HepG2 (cell line): ENCODE data around the gene FGGY. TPM values are rescaled to one million over a fixed set of nuclear protein-coding genes. Genes with fewer than 3 reads are reported as not detected.

Source experiments
- ATAC-seq: fragments of 200-7000 bp; cut with Tn5 transposase; 3 replicates; pipeline ENCODE4 v1.9.1; 2020; ENCODE audit warnings: mild to moderate bottlenecking, moderate library complexity
- BruUV-seq: library from RNA; stranded (reverse); fragments of 400-500 nt; replicated peaks from 2 replicates; lab custom pipeline; 2021; lab: Mats Ljungman, UMichigan
- CTCF ChIA-PET: fragments of 300-600 bp; formaldehyde crosslinking; extraction: SDS; loops from one replicate; lab custom pipeline; 2021; ENCODE audit warnings: low total read pairs, inconsistent platforms, low intra/inter-chr PET ratio; lab: Yijun Ruan, JAX
- POLR2A ChIA-PET: fragments of 350-600 bp; sonication (Branson Sonifier 250); formaldehyde crosslinking; loops from one replicate; lab custom pipeline; 2020; ENCODE audit warnings: antibody characterized with exemption, inconsistent platforms; lab: Yijun Ruan, JAX
- DNase-seq: peaks from one replicate; pipeline ENCODE4 v3.0.0-alpha.2; 2015; ENCODE audit warnings: low spot score
- FAIRE-seq: peaks from 3 replicates; lab custom pipeline; 2011; peaks lifted over from hg19 to GRCh38; lab: Jason Lieb, UNC
- H2AFZ ChIP-seq: one replicate; pipeline ENCODE4 v1.6.1; 2011; ENCODE audit warnings: low read length, inconsistent platforms
- H3K27ac ChIP-seq: fragments of 300-600 bp; 3 replicates; pipeline ENCODE4 v1.8.0; 2011; ENCODE audit warnings: mixed run types, mild to moderate bottlenecking, mixed read lengths, low read length, inconsistent platforms; ENCODE audit not compliant: insufficient read depth; ENCODE audit errors: extremely low read length
- H3K27me3 ChIP-seq, 2 experiments: fragments of 200-600 bp in 1 of 2; 2 replicates in 1 of 2; 3 replicates in 1 of 2; pipeline versions ENCODE4 v1.6.0 to v1.8.0; 2011; ENCODE audit warnings: low read length in 2 of 2, mild to moderate bottlenecking in 2 of 2, moderate library complexity in 2 of 2, inconsistent platforms in 1 of 2; ENCODE audit not compliant: insufficient read depth in 2 of 2, control insufficient read depth in 1 of 2
- H3K36me3 ChIP-seq, 2 experiments: fragments of 200-600 bp in 1 of 2; replicated peaks in 1 of 2; 2 replicates in 1 of 2; 3 replicates in 1 of 2; pipeline versions ENCODE4 v1.5.1 to v1.8.0; 2011; ENCODE audit warnings: low read length in 2 of 2, inconsistent platforms in 1 of 2; ENCODE audit not compliant: insufficient read depth in 2 of 2, control insufficient read depth in 1 of 2
- H3K4me1 ChIP-seq: 2 replicates; pipeline ENCODE4 v1.5.1; 2012; ENCODE audit warnings: low read length, inconsistent platforms; ENCODE audit not compliant: insufficient read depth
- H3K4me2 ChIP-seq: 2 replicates; pipeline ENCODE4 v1.6.0; 2011; ENCODE audit warnings: low read depth, low read length, inconsistent platforms
- H3K4me3 ChIP-seq, 3 experiments: fragments of 200-600 bp in 1 of 3; sonication (generic), shearing (Covaris generic) in 1 of 3; replicated peaks in 1 of 3; 2 replicates each; pipeline ENCODE4 v1.5.1; 2011 to 2016; ENCODE audit warnings: low read length in 3 of 3, inconsistent platforms in 2 of 3, low read depth in 2 of 3, mild to moderate bottlenecking in 2 of 3, control low read depth in 1 of 3, mixed read lengths in 1 of 3; ENCODE audit not compliant: insufficient read depth in 1 of 3
- H3K79me2 ChIP-seq: one replicate; pipeline ENCODE4 v1.6.1; 2011; ENCODE audit warnings: low read length, inconsistent platforms; ENCODE audit not compliant: insufficient read depth
- H3K9ac ChIP-seq: 2 replicates; pipeline ENCODE4 v1.6.0; 2011; ENCODE audit warnings: mild to moderate bottlenecking, low read depth, low read length, inconsistent platforms; ENCODE audit not compliant: insufficient read depth
- H3K9me3 ChIP-seq: 2 replicates; pipeline ENCODE4 v1.5.1; 2012; ENCODE audit warnings: mild to moderate bottlenecking, low read length
- H4K20me1 ChIP-seq: 2 replicates; pipeline ENCODE4 v1.6.0; 2011; ENCODE audit warnings: inconsistent platforms, mild to moderate bottlenecking, low read length, moderate library complexity; ENCODE audit not compliant: insufficient read depth
- HES4 ChIP-seq: sonication (generic); formaldehyde crosslinking; IDR thresholded peaks from 2 replicates; pipeline ENCODE4 v1.9.0; 2021; ENCODE audit warnings: mild to moderate bottlenecking, missing genetic modification reagents, borderline replicate concordance
- NFYB ChIP-seq: sonication (generic); formaldehyde crosslinking; IDR thresholded peaks from 2 replicates; pipeline ENCODE4 v1.4.0; 2020; ENCODE audit warnings: missing genetic modification reagents
- SOX13 ChIP-seq, 3 experiments: fragments of 450-650 bp in 1 of 3; sonication (generic) in 1 of 3; formaldehyde crosslinking in 1 of 3; IDR thresholded peaks in 2 of 3; conservative IDR thresholded peaks in 1 of 3; 2 replicates each; pipeline versions ENCODE4 v1.5.0 to v1.6.1; 2016 to 2020; ENCODE audit warnings: antibody characterized with exemption in 1 of 3, mild to moderate bottlenecking in 1 of 3, missing compliant biosample characterization in 1 of 3, missing genetic modification reagents in 1 of 3, moderate library complexity in 1 of 3
- ZNF558 ChIP-seq: sonication (generic); formaldehyde crosslinking; IDR thresholded peaks from 2 replicates; pipeline ENCODE4 v1.9.0; 2022; ENCODE audit warnings: mild to moderate bottlenecking, missing genetic modification reagents, borderline replicate concordance
- ZNF564 ChIP-seq: sonication (generic); formaldehyde crosslinking; IDR thresholded peaks from 2 replicates; pipeline ENCODE4 v1.8.1; 2023; ENCODE audit warnings: mild to moderate bottlenecking, missing genetic modification reagents
- ZNF605 ChIP-seq: sonication (generic); formaldehyde crosslinking; IDR thresholded peaks from 2 replicates; pipeline ENCODE4 v1.8.0; 2022; ENCODE audit warnings: mild to moderate bottlenecking, missing genetic modification reagents
- WGBS: methylation state at CpG from one replicate; pipeline ENCODE4 v1.1.6; 2017; ENCODE audit warnings: low lambda C conversion rate; 5-methylcytosine and 5-hydroxymethylcytosine counted together
- in situ Hi-C: cut with HindIII; loops from 2 replicates; pipeline ENCODE4 v1.10.0; 2017; ENCODE audit warnings: low pct_unique_long_range_greater_than_20kb; ENCODE audit not compliant: extremely low pct_ligation_motif_present
- intact Hi-C: fragments of 100-400 bp; cut with micrococcal nuclease; formaldehyde crosslinking; loops from one replicate; pipeline ENCODE4 v1.10.0; 2022; ENCODE audit not compliant: unreplicated experiment
- polyA plus RNA-seq, 8 experiments: library from polyadenylated mRNA; depleted of rRNA in 3 of 8; stranded (reverse) in 7 of 8; unstranded in 1 of 8; fragments of >200 nt; fragmentation: Illumina TruSeq in 4 of 8; extraction: Trizol in 4 of 8; gene quantifications; 2 replicates each; pipeline versions ENCODE4 v1.2.1 to v1.2.3, GENCODE V29; 2011 to 2016; ENCODE audit warnings: low read depth in 4 of 8, missing spikeins in 1 of 8, mixed read lengths in 1 of 8; ENCODE audit not compliant: insufficient read depth in 1 of 8
- total RNA-seq, 5 experiments: library from RNA; depleted of rRNA; stranded (reverse); fragments of >200 nt; fragmentation: Illumina TruSeq; extraction: Trizol; gene quantifications; 2 replicates each; pipeline ENCODE4 v1.2.3, GENCODE V29; 2016; ENCODE audit warnings: low read depth in 1 of 5
- TF ChIP-seq, protein P1 (sequence below): sonication (generic); formaldehyde crosslinking; IDR thresholded peaks from 2 replicates; pipeline ENCODE4 v1.4.0; 2020; ENCODE audit warnings: missing genetic modification reagents
- TF ChIP-seq, protein P2 (sequence below): sonication (generic); formaldehyde crosslinking; IDR thresholded peaks from 2 replicates; pipeline ENCODE4 v1.9.0; 2021; ENCODE audit warnings: mild to moderate bottlenecking, missing genetic modification reagents

The FGGY gene
- total and polyA plus RNA-seq, 2 of the 13 experiments (the other 11 are each of a cell fraction or from before 2014, with no cell fraction given) = 15.7 to 27.5 TPM

GRCh38 chr1:59293849-59294248 is 3.0 kb upstream of the FGGY start:
- no peak overlapping the region for H3K9ac ChIP-seq
- CTCF ChIA-PET = no interaction called here
- FAIRE-seq = no peak
- no TSS peak for BruUV-seq
- DNase-seq = no peak
- no peak overlapping the region for H3K27ac ChIP-seq
- POLR2A ChIA-PET = no interaction called here
- no peak overlapping the region for H3K4me2 ChIP-seq
- no peaks in the 10 kb centered on the region for H3K36me3 ChIP-seq
- 95% methylated on average over 11 of the region's 12 CpGs for WGBS
- H3K79me2 ChIP-seq = no peaks in the 10 kb centered on the region
- in situ Hi-C loops (loop anchor here (10.0 kb wide), 3 partner anchors 261 to 509 kb away; partner anchors contain the start of gene JUN), intact Hi-C loops (loop anchor here (10.0 kb wide), 3 partner anchors 149 to 409 kb away; no protein-coding TSS in a partner anchor)
- H3K27me3 ChIP-seq = no peaks in the 10 kb centered on the region; a peak in 1 of 5 replicates
- H2AFZ ChIP-seq = no peak overlapping the region
- H3K9me3 ChIP-seq = no peaks in the 10 kb centered on the region
- TF ChIP-seq ZNF605 (CRISPR knock-in tag) = no peak
- no peak for TF ChIP-seq NFYB (CRISPR knock-in tag)
- TF ChIP-seq, protein P1, sequence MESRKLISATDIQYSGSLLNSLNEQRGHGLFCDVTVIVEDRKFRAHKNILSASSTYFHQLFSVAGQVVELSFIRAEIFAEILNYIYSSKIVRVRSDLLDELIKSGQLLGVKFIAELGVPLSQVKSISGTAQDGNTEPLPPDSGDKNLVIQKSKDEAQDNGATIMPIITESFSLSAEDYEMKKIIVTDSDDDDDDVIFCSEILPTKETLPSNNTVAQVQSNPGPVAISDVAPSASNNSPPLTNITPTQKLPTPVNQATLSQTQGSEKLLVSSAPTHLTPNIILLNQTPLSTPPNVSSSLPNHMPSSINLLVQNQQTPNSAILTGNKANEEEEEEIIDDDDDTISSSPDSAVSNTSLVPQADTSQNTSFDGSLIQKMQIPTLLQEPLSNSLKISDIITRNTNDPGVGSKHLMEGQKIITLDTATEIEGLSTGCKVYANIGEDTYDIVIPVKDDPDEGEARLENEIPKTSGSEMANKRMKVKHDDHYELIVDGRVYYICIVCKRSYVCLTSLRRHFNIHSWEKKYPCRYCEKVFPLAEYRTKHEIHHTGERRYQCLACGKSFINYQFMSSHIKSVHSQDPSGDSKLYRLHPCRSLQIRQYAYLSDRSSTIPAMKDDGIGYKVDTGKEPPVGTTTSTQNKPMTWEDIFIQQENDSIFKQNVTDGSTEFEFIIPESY (CRISPR knock-in tag) = 0 out of 2 replicates have a peak, but pooled peaks have one; percentile 22
- no peak for TF ChIP-seq ZNF558 (CRISPR knock-in tag)
- TF ChIP-seq HES4 (CRISPR knock-in tag) = no peak
- TF ChIP-seq ZNF564 = no peak
- TF ChIP-seq SOX13 (IDR thresholded peaks at IDR 0.05) = no peak
- TF ChIP-seq SOX13 (CRISPR knock-in tag; conservative IDR thresholded peaks at IDR 0.05 in 1 of 2, IDR thresholded peaks at IDR 0.05 in 1 of 2) = no peak
- TF ChIP-seq, protein P2, sequence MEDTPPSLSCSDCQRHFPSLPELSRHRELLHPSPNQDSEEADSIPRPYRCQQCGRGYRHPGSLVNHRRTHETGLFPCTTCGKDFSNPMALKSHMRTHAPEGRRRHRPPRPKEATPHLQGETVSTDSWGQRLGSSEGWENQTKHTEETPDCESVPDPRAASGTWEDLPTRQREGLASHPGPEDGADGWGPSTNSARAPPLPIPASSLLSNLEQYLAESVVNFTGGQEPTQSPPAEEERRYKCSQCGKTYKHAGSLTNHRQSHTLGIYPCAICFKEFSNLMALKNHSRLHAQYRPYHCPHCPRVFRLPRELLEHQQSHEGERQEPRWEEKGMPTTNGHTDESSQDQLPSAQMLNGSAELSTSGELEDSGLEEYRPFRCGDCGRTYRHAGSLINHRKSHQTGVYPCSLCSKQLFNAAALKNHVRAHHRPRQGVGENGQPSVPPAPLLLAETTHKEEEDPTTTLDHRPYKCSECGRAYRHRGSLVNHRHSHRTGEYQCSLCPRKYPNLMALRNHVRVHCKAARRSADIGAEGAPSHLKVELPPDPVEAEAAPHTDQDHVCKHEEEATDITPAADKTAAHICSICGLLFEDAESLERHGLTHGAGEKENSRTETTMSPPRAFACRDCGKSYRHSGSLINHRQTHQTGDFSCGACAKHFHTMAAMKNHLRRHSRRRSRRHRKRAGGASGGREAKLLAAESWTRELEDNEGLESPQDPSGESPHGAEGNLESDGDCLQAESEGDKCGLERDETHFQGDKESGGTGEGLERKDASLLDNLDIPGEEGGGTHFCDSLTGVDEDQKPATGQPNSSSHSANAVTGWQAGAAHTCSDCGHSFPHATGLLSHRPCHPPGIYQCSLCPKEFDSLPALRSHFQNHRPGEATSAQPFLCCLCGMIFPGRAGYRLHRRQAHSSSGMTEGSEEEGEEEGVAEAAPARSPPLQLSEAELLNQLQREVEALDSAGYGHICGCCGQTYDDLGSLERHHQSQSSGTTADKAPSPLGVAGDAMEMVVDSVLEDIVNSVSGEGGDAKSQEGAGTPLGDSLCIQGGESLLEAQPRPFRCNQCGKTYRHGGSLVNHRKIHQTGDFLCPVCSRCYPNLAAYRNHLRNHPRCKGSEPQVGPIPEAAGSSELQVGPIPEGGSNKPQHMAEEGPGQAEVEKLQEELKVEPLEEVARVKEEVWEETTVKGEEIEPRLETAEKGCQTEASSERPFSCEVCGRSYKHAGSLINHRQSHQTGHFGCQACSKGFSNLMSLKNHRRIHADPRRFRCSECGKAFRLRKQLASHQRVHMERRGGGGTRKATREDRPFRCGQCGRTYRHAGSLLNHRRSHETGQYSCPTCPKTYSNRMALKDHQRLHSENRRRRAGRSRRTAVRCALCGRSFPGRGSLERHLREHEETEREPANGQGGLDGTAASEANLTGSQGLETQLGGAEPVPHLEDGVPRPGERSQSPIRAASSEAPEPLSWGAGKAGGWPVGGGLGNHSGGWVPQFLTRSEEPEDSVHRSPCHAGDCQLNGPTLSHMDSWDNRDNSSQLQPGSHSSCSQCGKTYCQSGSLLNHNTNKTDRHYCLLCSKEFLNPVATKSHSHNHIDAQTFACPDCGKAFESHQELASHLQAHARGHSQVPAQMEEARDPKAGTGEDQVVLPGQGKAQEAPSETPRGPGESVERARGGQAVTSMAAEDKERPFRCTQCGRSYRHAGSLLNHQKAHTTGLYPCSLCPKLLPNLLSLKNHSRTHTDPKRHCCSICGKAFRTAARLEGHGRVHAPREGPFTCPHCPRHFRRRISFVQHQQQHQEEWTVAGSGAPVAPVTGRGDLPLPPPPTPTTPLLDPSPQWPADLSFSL (CRISPR knock-in tag) = no peak
- no peak overlapping the region for H3K4me3 ChIP-seq
- no peak for ATAC-seq
- peaks cover 65% of the 10 kb centered on the region for H3K4me1 ChIP-seq
- no peaks in the 10 kb centered on the region for H4K20me1 ChIP-seq
